ENCODE measurements around the gene RND1. TPM values are rescaled to one million over a fixed set of nuclear protein-coding genes. Genes with fewer than 3 reads are reported as not detected.

Gene RND1
- total and polyA plus RNA-seq, 2 of the 13 experiments (the other 11 are each of a cell fraction or from before 2014, with no cell fraction given) = 1.8 to 1.9 TPM

GRCh38 chr12:48890657-48891418 lies 25.2 kb upstream of the RND1 start (continued):
- TF ChIP-seq TOPORS (CRISPR knock-in tag; IDR thresholded peaks at IDR 0.05) (0 out of 2 replicates have a peak, but pooled peaks have one; percentile 31), ZNF75D (CRISPR knock-in tag; IDR thresholded peaks at IDR 0.05; ENCODE audit: borderline replicate concordance) (no peak), PRDM4 (CRISPR knock-in tag; IDR thresholded peaks at IDR 0.05; ENCODE audit: borderline replicate concordance) (no peak), POLR2AphosphoS5 (IDR thresholded peaks at IDR 0.05; ENCODE audit: low read depth, low read length) (no peak), ARID3A (IDR thresholded peaks at IDR 0.05; ENCODE audit: low read depth, low read length) (no peak), YEATS2 (CRISPR knock-in tag; IDR thresholded peaks at IDR 0.05; ENCODE audit: borderline replicate concordance) (no peak; the same call in 1 of the 2 replicates), ZNF670 (CRISPR knock-in tag; IDR thresholded peaks at IDR 0.05; ENCODE audit: borderline replicate concordance) (no peak), ZNF44 (CRISPR knock-in tag; IDR thresholded peaks at IDR 0.05) (no peak), ZNF691 (CRISPR knock-in tag; IDR thresholded peaks at IDR 0.05; ENCODE audit: borderline replicate concordance, low read depth) (peak; percentile 41; the same call in 1 of the 2 replicates), MIXL1 (CRISPR knock-in tag; IDR thresholded peaks at IDR 0.05) (0 out of 2 replicates have a peak, but pooled peaks have one; percentile 40), ZNF446 (CRISPR knock-in tag; IDR thresholded peaks at IDR 0.05) (no peak), ZFP90 (CRISPR knock-in tag; IDR thresholded peaks at IDR 0.05; ENCODE audit: borderline replicate concordance) (no peak), ZNF432 (CRISPR knock-in tag; IDR thresholded peaks at IDR 0.05; ENCODE audit: borderline replicate concordance) (no peak)
- TF ChIP-seq, protein P1, sequence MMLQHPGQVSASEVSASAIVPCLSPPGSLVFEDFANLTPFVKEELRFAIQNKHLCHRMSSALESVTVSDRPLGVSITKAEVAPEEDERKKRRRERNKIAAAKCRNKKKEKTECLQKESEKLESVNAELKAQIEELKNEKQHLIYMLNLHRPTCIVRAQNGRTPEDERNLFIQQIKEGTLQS (CRISPR knock-in tag; IDR thresholded peaks at IDR 0.05) = no peak
- TF ChIP-seq, protein P2, sequence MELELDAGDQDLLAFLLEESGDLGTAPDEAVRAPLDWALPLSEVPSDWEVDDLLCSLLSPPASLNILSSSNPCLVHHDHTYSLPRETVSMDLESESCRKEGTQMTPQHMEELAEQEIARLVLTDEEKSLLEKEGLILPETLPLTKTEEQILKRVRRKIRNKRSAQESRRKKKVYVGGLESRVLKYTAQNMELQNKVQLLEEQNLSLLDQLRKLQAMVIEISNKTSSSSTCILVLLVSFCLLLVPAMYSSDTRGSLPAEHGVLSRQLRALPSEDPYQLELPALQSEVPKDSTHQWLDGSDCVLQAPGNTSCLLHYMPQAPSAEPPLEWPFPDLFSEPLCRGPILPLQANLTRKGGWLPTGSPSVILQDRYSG (CRISPR knock-in tag; IDR thresholded peaks at IDR 0.05) = no peak
- TF ChIP-seq, protein P3, sequence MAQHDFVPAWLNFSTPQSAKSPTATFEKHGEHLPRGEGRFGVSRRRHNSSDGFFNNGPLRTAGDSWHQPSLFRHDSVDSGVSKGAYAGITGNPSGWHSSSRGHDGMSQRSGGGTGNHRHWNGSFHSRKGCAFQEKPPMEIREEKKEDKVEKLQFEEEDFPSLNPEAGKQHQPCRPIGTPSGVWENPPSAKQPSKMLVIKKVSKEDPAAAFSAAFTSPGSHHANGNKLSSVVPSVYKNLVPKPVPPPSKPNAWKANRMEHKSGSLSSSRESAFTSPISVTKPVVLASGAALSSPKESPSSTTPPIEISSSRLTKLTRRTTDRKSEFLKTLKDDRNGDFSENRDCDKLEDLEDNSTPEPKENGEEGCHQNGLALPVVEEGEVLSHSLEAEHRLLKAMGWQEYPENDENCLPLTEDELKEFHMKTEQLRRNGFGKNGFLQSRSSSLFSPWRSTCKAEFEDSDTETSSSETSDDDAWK (CRISPR knock-in tag; IDR thresholded peaks at IDR 0.05) = no peak
- TF ChIP-seq, protein P4, sequence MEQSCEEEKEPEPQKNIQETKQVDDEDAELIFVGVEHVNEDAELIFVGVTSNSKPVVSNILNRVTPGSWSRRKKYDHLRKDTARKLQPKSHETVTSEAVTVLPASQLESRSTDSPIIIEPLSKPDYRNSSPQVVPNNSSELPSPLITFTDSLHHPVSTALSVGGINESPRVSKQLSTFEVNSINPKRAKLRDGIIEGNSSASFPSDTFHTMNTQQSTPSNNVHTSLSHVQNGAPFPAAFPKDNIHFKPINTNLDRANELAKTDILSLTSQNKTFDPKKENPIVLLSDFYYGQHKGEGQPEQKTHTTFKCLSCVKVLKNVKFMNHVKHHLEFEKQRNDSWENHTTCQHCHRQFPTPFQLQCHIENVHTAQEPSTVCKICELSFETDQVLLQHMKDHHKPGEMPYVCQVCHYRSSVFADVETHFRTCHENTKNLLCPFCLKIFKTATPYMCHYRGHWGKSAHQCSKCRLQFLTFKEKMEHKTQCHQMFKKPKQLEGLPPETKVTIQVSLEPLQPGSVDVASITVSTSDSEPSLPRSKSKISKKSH (CRISPR knock-in tag; IDR thresholded peaks at IDR 0.05; ENCODE audit: borderline replicate concordance) = no peak

Measured in HepG2 (cell line).